ENCODE data around the gene GABRG3.

The GABRG3 gene

GRCh38 chr15:27454281-27455075 is 483.5 kb downstream of the GABRG3 start:
- no peak for DNase-seq (ENCODE audit: extremely low read depth in 1 of 2, low read depth in 1 of 2)

- no peak for DNase-seq (ENCODE audit: extremely low read depth in 1 of 2, low read depth in 1 of 2)
Measured at GRCh38 chr15:27456807-27457206, 485.8 kb downstream of the GABRG3 start.

GRCh38 chr15:27457766-27458165 is 486.8 kb downstream of the GABRG3 start:
- DNase-seq (ENCODE audit: extremely low read depth in 1 of 2, low read depth in 1 of 2) = no peak

- no peak for DNase-seq (ENCODE audit: extremely low read depth in 1 of 2, low read depth in 1 of 2)
Measured at GRCh38 chr15:27458345-27459084, 487.5 kb downstream of the GABRG3 start.

- no peak for DNase-seq (ENCODE audit: extremely low read depth in 1 of 2, low read depth in 1 of 2)
Measured at GRCh38 chr15:27459836-27460235, 488.9 kb downstream of the GABRG3 start.

- DNase-seq (ENCODE audit: extremely low read depth in 1 of 2, low read depth in 1 of 2) = no peak
Measured at GRCh38 chr15:27461181-27461580, 490.2 kb downstream of the GABRG3 start.

- no peak for DNase-seq (ENCODE audit: extremely low read depth in 1 of 2, low read depth in 1 of 2)
Measured at GRCh38 chr15:27463525-27464088, 492.6 kb downstream of the GABRG3 start.

GRCh38 chr15:27464941-27465612 is 494.1 kb downstream of the GABRG3 start:
- DNase-seq (ENCODE audit: extremely low read depth in 1 of 2, low read depth in 1 of 2) = no peak

GRCh38 chr15:27466758-27467157 is 495.8 kb downstream of the GABRG3 start:
- DNase-seq (ENCODE audit: extremely low read depth in 1 of 2, low read depth in 1 of 2) = no peak

- DNase-seq (ENCODE audit: extremely low read depth in 1 of 2, low read depth in 1 of 2) = no peak
Measured at GRCh38 chr15:27468151-27468591, 497.2 kb downstream of the GABRG3 start.

- no peak for DNase-seq (ENCODE audit: extremely low read depth in 1 of 2, low read depth in 1 of 2)
Measured at GRCh38 chr15:27473845-27474244, 502.9 kb downstream of the GABRG3 start.

GRCh38 chr15:27475395-27475794 is 504.4 kb downstream of the GABRG3 start:
- no peak for DNase-seq (ENCODE audit: extremely low read depth in 1 of 2, low read depth in 1 of 2)

- no peak for DNase-seq (ENCODE audit: extremely low read depth in 1 of 2, low read depth in 1 of 2)
Measured at GRCh38 chr15:27479296-27480140, 508.5 kb downstream of the GABRG3 start.

GRCh38 chr15:27480141-27480530 is 509.2 kb downstream of the GABRG3 start:
- no peak for DNase-seq (ENCODE audit: extremely low read depth in 1 of 2, low read depth in 1 of 2)

- DNase-seq (ENCODE audit: extremely low read depth in 1 of 2, low read depth in 1 of 2) = no peak
Measured at GRCh38 chr15:27480642-27481041, 509.7 kb downstream of the GABRG3 start.

GRCh38 chr15:27481768-27482167 is 510.8 kb downstream of the GABRG3 start:
- no peak for DNase-seq (ENCODE audit: extremely low read depth in 1 of 2, low read depth in 1 of 2)

- no peak for DNase-seq (ENCODE audit: extremely low read depth in 1 of 2, low read depth in 1 of 2)
Measured at GRCh38 chr15:27482287-27482686, 511.3 kb downstream of the GABRG3 start.

- no peak for DNase-seq (ENCODE audit: extremely low read depth in 1 of 2, low read depth in 1 of 2)
Measured at GRCh38 chr15:27483124-27483523, 512.1 kb downstream of the GABRG3 start.

- no peak for DNase-seq (ENCODE audit: extremely low read depth in 1 of 2, low read depth in 1 of 2)
Measured at GRCh38 chr15:27485265-27485664, 514.3 kb downstream of the GABRG3 start.

GRCh38 chr15:27486051-27486450 is 515.1 kb downstream of the GABRG3 start:
- no peak for DNase-seq (ENCODE audit: extremely low read depth in 1 of 2, low read depth in 1 of 2)
